AG09319 (cell line): ENCODE results near the gene GLT6D1.

Source experiments
- DNase-seq: peaks from one replicate; pipeline ENCODE4 v3.0.0-alpha.2; 2010; ENCODE audit warnings: low read depth; ENCODE audit errors: extremely low read depth
- CTCF ChIP-seq: IDR thresholded peaks from 2 replicates; pipeline ENCODE4 v1.5.1; 2011; ENCODE audit warnings: low read depth, mild to moderate bottlenecking, inconsistent platforms, low read length, moderate library complexity

The GLT6D1 gene

GRCh38 chr9:135664801-135665794 is 25.8 kb upstream of the GLT6D1 start:
- no peak for TF ChIP-seq CTCF
- DNase-seq: no peak

GRCh38 chr9:135664266-135664665 is 24.9 kb upstream of the GLT6D1 start:
- DNase-seq: no peak

GRCh38 chr9:135663857-135664256 is 24.5 kb upstream of the GLT6D1 start:
- TF ChIP-seq CTCF: no peak
- no peak for DNase-seq

More at GRCh38 chr9:135664266-135664665, 24.9 kb upstream of the GLT6D1 start:
- TF ChIP-seq CTCF: no peak

- TF ChIP-seq CTCF: no peak
- DNase-seq: no peak
Observed at GRCh38 chr9:135663451-135663770, 24.1 kb upstream of the GLT6D1 start.

- TF ChIP-seq CTCF: no peak
- DNase-seq: no peak
Observed at GRCh38 chr9:135662758-135663450, 23.6 kb upstream of the GLT6D1 start, which contains the start of gene LCN9. LCN9 (plus strand) TSS chr9:135663309; CDS start chr9:135663322, 13 bp downstream.

- DNase-seq: no peak
- no peak for TF ChIP-seq CTCF
Observed at GRCh38 chr9:135661816-135662560, 22.6 kb upstream of the GLT6D1 start.

GRCh38 chr9:135660407-135660806 is 21.1 kb upstream of the GLT6D1 start:
- DNase-seq: no peak
- no peak for TF ChIP-seq CTCF
